Upper lobe of right lung (tissue), 1 donor: ENCODE measurements around the gene BMAL1. TPM values are rescaled to one million over a fixed set of nuclear protein-coding genes. Genes with fewer than 3 reads are reported as not detected.

Experiments
- ATAC-seq: fragments of 200-7000 bp; cut with Tn5 transposase; one replicate; pipeline ENCODE4 v1.9.1; 2020; ENCODE audit warnings: mild to moderate bottlenecking, moderate library complexity
- DNase-seq: peaks from one replicate; pipeline ENCODE4 v3.0.0-alpha.2; 2020
- H3K27ac ChIP-seq: fragments of 200-600 bp; one replicate; pipeline ENCODE4 v1.8.0; 2022
- H3K27me3 ChIP-seq: fragments of 200-600 bp; one replicate; pipeline ENCODE4 v1.8.0; 2022; ENCODE audit warnings: mild to moderate bottlenecking
- H3K36me3 ChIP-seq: fragments of 200-600 bp; one replicate; pipeline ENCODE4 v1.8.0; 2022
- H3K4me1 ChIP-seq: fragments of 200-600 bp; one replicate; pipeline ENCODE4 v1.8.0; 2022
- H3K4me3 ChIP-seq: fragments of 200-600 bp; one replicate; pipeline ENCODE4 v1.8.0; 2022; ENCODE audit warnings: mild to moderate bottlenecking
- H3K9me3 ChIP-seq: fragments of 200-600 bp; one replicate; pipeline ENCODE4 v1.8.0; 2022
- intact Hi-C: fragments of 100-400 bp; cut with DNase I; formaldehyde crosslinking; loops from one replicate; pipeline ENCODE4 v1.11.0; 2022
- total RNA-seq: library from RNA; stranded (reverse); fragmentation: NEBNext Ultra II Directional; extraction: Animal tissue kit (Norgen Biotek cat#: 25700); gene quantifications from one replicate; pipeline ENCODE4 v1.2.1, GENCODE V29; 2021
- TF ChIP-seq, protein P1 (sequence below): fragments of 200-600 bp; IDR thresholded peaks from one replicate; pipeline ENCODE4 v1.8.0; 2022; ENCODE audit warnings: antibody characterized with exemption
- donor health status: DM: no; HTN: yes; CAD: no; lungs with severe emphysema.

BMAL1 gene
- total RNA-seq, 1 donor from 2014 or later, result 18.8 TPM

GRCh38 chr11:13329670-13330356 lies 52.2 kb downstream of the BMAL1 start:
- TF ChIP-seq, protein P1, sequence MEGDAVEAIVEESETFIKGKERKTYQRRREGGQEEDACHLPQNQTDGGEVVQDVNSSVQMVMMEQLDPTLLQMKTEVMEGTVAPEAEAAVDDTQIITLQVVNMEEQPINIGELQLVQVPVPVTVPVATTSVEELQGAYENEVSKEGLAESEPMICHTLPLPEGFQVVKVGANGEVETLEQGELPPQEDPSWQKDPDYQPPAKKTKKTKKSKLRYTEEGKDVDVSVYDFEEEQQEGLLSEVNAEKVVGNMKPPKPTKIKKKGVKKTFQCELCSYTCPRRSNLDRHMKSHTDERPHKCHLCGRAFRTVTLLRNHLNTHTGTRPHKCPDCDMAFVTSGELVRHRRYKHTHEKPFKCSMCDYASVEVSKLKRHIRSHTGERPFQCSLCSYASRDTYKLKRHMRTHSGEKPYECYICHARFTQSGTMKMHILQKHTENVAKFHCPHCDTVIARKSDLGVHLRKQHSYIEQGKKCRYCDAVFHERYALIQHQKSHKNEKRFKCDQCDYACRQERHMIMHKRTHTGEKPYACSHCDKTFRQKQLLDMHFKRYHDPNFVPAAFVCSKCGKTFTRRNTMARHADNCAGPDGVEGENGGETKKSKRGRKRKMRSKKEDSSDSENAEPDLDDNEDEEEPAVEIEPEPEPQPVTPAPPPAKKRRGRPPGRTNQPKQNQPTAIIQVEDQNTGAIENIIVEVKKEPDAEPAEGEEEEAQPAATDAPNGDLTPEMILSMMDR, result no peak
- H3K4me3 ChIP-seq, result no peak overlapping the region
- ATAC-seq, result peak; percentile 82
- DNase-seq, result no peak
- peaks cover 47% of the 10 kb centered on the region for H3K4me1 ChIP-seq
- no peaks in the 10 kb centered on the region for H3K27me3 ChIP-seq
- H3K9me3 ChIP-seq, result no peaks in the 10 kb centered on the region
- H3K36me3 ChIP-seq, result no peaks in the 10 kb centered on the region
- intact Hi-C loops, result no loop called here
- H3K27ac ChIP-seq, result peak overlapping the region; percentile 4

DNA sequence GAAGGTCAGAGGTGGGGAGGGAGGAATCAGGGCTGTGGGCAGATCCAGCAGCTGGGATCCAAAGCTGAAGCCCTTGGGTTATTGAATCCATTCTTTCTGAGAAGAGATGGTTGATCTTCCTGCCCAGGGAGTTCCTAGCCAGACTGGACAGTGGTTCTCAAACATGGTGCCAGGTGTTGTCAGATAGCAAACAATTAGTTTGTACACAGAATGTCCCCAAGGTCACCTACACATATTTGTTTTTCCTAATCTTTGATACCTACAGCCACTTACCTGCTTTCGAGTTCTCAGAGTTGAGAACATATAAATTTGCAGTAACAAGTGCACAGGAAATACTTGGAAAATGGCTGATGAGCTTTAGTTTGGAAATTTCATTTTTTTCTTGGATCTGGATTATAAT lies 54.5 kb downstream of the BMAL1 start:
- H3K27me3 ChIP-seq, result no peaks in the 10 kb centered on the region
- TF ChIP-seq, protein P1, result no peak
- ATAC-seq, result no peak
- no peak for DNase-seq
- no peak overlapping the region for H3K4me3 ChIP-seq
- no peaks in the 10 kb centered on the region for H3K36me3 ChIP-seq
- H3K9me3 ChIP-seq, result no peaks in the 10 kb centered on the region
- intact Hi-C loops, result no loop called here
- H3K4me1 ChIP-seq, result peaks cover 47% of the 10 kb centered on the region
- no peak overlapping the region for H3K27ac ChIP-seq

GRCh38 chr11:13333456-13333957 lies 55.9 kb downstream of the BMAL1 start:
- Histone ChIP-seq H3K27ac (no peak overlapping the region), H3K36me3 (no peaks in the 10 kb centered on the region), H3K27me3 (no peaks in the 10 kb centered on the region), H3K9me3 (no peaks in the 10 kb centered on the region), H3K4me3 (no peak overlapping the region), H3K4me1 (peaks cover 58% of the 10 kb centered on the region)
- TF ChIP-seq, protein P1, result no peak
- peak; percentile 30 for ATAC-seq
- intact Hi-C loops, result no loop called here
- DNase-seq, result no peak

DNA sequence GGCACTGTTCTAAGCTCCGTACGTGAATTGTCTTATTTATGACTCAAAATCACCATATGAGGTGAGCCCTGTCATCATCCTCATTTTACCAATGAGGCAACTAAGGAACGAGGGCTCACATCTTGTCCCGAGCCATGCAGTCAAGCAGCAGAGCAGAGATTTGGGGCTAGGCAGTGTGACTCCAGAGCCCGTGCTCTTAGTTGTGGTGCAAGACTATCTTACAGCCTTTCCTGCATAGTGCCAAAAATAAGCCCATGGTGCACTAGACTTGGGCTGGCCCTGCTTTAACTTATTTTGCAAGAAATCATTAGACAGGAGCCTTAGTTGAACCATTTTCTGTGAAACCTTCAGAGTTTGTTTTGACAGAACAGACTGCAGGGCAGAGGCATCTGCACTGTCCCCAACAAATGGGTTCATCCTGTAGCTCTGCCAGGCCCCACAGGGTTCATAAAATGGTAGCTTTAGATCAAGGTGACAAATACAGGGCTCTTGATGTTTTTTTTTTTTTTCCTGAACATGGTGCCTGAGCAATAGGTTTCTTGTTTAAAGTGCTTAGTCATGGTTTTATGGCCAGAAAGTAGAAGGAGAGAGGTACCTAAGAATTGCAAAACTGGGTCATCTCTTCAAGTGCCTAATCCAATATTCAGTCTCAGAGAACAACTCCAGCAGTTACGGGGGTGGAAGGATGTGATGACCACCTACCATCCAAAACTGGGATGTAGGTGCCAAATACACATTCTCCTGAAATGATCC lies 56.6 kb downstream of the BMAL1 start:
- no peak overlapping the region for H3K27ac ChIP-seq
- DNase-seq (no peak), ATAC-seq (no peak)
- H3K4me3 ChIP-seq, result no peak overlapping the region
- H3K27me3 ChIP-seq, result no peaks in the 10 kb centered on the region
- peaks cover 64% of the 10 kb centered on the region for H3K4me1 ChIP-seq
- intact Hi-C loops, result no loop called here
- H3K9me3 ChIP-seq, result no peaks in the 10 kb centered on the region
- TF ChIP-seq, protein P1, result no peak
- no peaks in the 10 kb centered on the region for H3K36me3 ChIP-seq

- no peak for DNase-seq
- Histone ChIP-seq H3K27ac (no peak overlapping the region), H3K4me3 (no peak overlapping the region), H3K9me3 (no peaks in the 10 kb centered on the region), H3K36me3 (no peaks in the 10 kb centered on the region), H3K27me3 (no peaks in the 10 kb centered on the region), H3K4me1 (peaks cover 62% of the 10 kb centered on the region)
- TF ChIP-seq, protein P1, result peak; percentile 80
- ATAC-seq, result peak; percentile 72
- intact Hi-C loops, result no loop called here
Observed at GRCh38 chr11:13335319-13335718, 57.7 kb downstream of the BMAL1 start.
